Measurements from ENCODE around the gene FAAP20.

The FAAP20 gene

GRCh38 chr1:2176615-2177014 is 18.0 kb downstream of the FAAP20 start:
- no peak for DNase-seq

- no peak for DNase-seq
Measured at GRCh38 chr1:2175681-2176454, 18.7 kb downstream of the FAAP20 start.

- DNase-seq, result no peak
Measured at GRCh38 chr1:2175055-2175414, 19.5 kb downstream of the FAAP20 start.

- no peak for DNase-seq
Measured at GRCh38 chr1:2174348-2175054, 20.1 kb downstream of the FAAP20 start.

- DNase-seq, result no peak
Measured at GRCh38 chr1:2173546-2174347, 20.8 kb downstream of the FAAP20 start.

GRCh38 chr1:2172551-2173146 is 21.9 kb downstream of the FAAP20 start:
- DNase-seq, result no peak

GRCh38 chr1:2172012-2172411 is 22.6 kb downstream of the FAAP20 start:
- DNase-seq, result no peak

- DNase-seq, result no peak
Measured at GRCh38 chr1:2170211-2170610, 24.4 kb downstream of the FAAP20 start.

GRCh38 chr1:2169200-2169836 is 25.3 kb downstream of the FAAP20 start:
- no peak for DNase-seq

GRCh38 chr1:2168535-2168934 is 26.0 kb downstream of the FAAP20 start:
- no peak for DNase-seq

GRCh38 chr1:2168090-2168489 is 26.5 kb downstream of the FAAP20 start:
- DNase-seq, result no peak

GRCh38 chr1:2166695-2167094 is 27.9 kb downstream of the FAAP20 start:
- no peak for DNase-seq

GRCh38 chr1:2166254-2166653 is 28.3 kb downstream of the FAAP20 start:
- DNase-seq, result no peak

- DNase-seq, result no peak
Measured at GRCh38 chr1:2165646-2166045, 28.9 kb downstream of the FAAP20 start.

GRCh38 chr1:2163205-2163604 is 31.4 kb downstream of the FAAP20 start:
- no peak for DNase-seq

- no peak for DNase-seq
Measured at GRCh38 chr1:2160451-2161300, 33.9 kb downstream of the FAAP20 start.

- DNase-seq, result no peak
Measured at GRCh38 chr1:2159124-2159523, 35.4 kb downstream of the FAAP20 start.

GRCh38 chr1:2158272-2158671 is 36.3 kb downstream of the FAAP20 start:
- DNase-seq, result no peak

GRCh38 chr1:2157856-2158255 is 36.7 kb downstream of the FAAP20 start:
- no peak for DNase-seq

GRCh38 chr1:2156866-2157265 is 37.7 kb downstream of the FAAP20 start:
- no peak for DNase-seq

- DNase-seq, result no peak
Measured at GRCh38 chr1:2155788-2156187, 38.8 kb downstream of the FAAP20 start.

GRCh38 chr1:2155147-2155598 is 39.4 kb downstream of the FAAP20 start:
- no peak for DNase-seq

Measured in stimulated activated naive CD4-positive, alpha-beta T cell treated with Interleukin-2 at 50 U/mL for 16 hours (primary cell).